HG03060 (cell line): ENCODE data around the gene USF3.

ENCODE experiments used
- ATAC-seq: cut with Tn5 transposase; IDR thresholded peaks from one replicate; pipeline ENCODE4 v1.9.1; 2021; ENCODE audit warnings: low read depth, moderate number of reproducible peaks; ENCODE audit not compliant: unreplicated experiment

Gene USF3

GRCh38 chr3:113697500-113698090 lies 1.2 kb upstream of the USF3 start:
- no peak for ATAC-seq

DNA sequence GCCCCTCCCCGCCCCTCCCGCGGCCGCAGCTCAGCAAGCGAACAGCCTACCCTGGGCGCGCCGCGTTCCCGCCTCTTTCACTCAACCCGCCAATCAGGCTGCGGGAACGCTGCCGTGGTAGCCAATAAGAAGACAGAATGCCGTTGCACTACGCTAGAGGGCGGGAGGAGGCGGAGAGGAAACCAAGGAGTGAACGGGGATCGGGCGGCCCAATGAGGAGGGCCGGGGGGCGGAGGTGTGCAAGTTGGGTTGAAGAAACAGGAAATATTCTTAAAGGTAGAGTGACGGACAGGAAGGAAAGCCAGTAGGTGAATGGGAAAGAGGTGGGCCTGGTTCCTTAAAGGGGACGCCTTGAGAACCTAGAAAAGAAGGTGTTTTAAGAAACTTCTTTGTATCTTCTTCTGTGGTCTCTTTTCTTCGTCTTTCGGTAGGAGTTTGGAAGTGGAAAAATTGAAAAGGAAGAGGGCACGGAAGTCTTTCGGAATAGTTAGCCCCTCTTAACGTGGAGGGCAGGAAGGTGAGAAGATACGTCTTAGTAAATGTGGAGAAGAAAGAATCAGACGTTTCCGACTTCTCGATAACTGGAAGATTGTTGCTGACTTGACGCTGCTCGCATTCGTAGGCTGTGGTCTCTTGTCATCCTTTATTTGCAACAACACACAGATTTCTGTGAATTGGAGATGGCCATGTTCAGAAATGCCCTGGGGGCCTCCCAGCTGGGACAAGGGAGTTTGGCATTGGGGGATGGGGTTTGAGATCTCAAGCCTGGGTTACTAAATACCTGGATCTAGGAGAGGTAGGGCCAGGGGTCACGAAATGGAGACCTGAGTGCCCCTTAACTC lies 437 bp upstream of the USF3 start:
- peak; percentile 97 for ATAC-seq

- ATAC-seq = no peak
Observed at GRCh38 chr3:113695431-113695785, 1.0 kb downstream of the USF3 start.

DNA sequence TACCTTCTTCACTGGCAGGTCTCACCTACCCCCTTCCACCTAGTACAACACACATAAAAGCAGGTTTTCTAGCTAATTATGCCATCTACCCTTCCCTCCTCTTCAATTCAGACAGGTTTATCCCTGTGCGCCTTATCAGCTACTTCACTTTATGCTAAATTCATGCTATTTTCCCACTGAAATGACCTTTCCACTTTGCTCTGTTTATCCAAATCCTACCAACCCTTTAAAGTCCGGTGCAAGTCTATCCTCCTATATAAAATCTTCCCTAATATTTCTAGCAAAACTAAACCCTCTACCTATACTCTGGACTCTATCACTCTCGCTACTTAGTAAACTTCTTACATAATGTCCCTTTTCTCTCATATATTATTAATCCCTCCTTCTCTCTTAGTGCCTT lies 6.0 kb downstream of the USF3 start:
- ATAC-seq = no peak

DNA sequence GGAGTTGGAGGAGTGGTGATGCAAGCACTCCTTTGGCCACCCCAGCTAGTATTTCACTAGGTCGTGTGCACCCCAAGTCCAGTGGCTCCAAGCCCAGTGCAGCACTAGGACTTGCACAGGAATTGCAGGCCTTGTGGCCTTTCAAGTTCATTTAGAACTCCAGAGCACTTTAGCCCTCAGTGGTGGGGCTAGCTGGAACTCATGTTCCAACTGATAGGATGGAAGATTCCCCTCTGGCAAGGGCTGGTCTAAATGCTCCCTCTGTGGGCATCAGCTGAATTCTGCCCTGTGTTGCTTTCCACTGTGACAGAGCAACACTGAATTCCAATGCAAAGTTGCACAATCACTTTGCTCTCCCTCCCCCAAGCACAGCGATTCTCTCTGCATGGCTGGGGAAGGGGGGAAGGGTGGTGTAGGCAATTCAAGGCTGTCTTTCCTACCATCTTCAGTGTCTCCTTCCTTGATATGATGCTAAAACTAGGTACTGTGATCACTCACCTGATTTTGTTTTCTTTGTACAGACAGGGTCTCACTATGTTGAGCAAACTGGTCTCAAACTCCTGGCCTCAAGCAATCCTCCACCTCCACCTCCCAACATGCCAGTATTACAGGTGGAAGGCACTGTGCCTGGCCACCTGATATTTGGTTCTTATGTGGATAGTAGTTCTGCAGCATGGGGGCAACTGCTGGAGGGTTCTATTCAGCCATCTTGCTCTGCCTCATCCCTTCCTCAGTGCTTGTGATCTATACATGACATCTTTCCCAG lies 10.3 kb downstream of the USF3 start:
- ATAC-seq = no peak

- ATAC-seq = no peak
Observed at GRCh38 chr3:113685124-113685523, 11.3 kb downstream of the USF3 start.

- ATAC-seq = no peak
Observed at GRCh38 chr3:113684271-113684819, 12.1 kb downstream of the USF3 start.

GRCh38 chr3:113678773-113679172 lies 17.7 kb downstream of the USF3 start:
- no peak for ATAC-seq

DNA sequence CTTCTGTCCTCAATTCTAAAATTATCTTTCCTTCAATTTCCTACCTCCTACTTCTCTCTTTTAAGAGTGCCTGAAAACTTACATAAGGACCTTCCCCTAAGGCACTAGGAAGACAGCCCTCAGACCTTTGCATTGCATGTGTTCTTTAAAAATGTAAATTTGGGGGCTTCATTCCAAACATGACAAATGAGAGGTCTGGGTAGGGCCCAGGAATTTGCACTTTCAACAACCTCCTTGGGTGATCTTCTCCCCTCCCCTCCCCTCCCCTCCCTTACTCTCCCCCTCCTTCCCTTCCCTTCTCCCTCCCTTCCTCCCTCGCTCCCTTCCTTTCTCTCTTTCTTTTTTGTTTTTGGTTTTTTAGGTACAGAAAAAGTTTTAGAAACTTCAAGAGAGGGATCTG lies 18.7 kb downstream of the USF3 start:
- ATAC-seq = no peak

DNA sequence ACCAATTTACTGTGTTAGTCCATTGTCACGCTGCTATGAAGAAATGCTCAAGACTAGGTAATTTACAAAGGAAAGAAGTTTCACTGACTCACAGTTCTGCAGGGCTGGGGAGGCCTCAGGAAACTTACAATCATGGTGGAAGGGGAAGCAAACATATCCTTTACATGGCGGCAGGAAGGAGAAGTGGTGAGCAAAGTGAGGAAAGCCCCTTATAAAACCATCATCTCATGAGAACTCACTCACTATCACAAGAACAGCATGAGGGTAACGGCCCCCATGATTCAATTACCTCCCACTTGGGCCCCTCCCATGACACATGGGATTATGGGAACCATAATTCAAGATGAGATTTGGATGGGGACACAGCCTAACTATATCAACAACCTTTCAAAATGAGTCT lies 20.2 kb downstream of the USF3 start:
- no peak for ATAC-seq

DNA sequence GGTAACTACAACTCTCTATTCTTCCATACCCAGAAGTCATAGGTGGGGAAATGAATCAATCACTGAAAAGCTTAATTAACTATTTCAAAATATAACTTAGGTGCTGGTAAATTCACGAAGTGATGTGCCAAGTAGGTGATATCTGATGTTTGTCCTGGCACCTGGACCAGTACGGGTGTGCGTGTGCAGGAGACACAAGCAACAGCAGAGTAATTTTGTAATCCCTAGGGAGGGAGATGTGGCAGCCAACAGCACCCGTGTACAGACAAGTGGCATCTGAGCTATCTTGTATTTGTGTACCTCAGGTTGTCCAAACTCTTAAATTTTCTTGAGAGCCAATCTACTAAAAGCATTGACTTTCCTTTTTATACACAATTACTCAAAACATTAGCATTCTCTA lies 22.8 kb downstream of the USF3 start:
- no peak for ATAC-seq

DNA sequence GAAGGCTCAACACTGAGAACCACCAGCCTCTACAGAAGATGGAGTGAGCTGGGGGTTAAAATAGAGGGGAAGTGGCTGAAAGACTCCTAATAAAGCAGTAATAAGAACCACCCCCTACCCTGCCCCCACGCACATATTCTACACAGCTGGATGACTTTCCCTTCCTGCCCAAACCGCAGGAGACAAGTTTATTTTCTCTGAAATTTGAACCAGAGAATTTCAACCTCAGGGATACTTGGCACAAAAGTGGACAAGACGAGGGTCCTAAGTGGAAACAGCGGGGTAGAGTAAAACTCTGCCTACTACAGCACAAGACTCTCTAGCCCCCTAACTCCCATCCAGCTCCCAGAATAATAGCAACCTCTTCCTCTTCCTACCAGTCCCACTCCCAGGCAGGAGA lies 28.4 kb downstream of the USF3 start:
- no peak for ATAC-seq

DNA sequence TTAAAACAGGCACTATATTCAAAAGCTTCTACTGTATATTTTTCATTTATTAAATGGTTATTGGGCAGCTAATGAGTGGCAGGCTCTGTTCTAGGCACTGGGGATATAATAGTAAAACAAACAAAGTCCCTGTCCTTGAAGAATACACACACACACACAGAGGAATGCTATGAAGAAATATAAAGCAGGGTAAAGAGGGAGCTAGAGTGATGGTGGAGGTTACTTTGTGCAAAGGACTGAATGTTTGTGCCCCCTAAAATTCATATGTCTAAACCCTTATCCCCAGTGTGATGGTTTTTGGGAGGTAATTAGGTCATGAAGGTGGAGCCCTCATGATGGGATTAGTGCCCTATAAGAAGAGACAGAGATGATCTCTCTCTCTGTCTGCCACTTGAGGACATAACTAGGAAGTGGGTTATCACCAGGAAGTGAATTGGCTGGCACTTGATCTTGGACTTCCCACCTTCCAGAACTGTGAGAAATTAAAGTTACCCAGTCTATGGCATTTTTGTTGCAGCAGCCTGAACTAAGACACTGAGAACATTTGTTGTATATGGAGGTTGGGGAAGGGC lies 31.8 kb downstream of the USF3 start:
- ATAC-seq = no peak

DNA sequence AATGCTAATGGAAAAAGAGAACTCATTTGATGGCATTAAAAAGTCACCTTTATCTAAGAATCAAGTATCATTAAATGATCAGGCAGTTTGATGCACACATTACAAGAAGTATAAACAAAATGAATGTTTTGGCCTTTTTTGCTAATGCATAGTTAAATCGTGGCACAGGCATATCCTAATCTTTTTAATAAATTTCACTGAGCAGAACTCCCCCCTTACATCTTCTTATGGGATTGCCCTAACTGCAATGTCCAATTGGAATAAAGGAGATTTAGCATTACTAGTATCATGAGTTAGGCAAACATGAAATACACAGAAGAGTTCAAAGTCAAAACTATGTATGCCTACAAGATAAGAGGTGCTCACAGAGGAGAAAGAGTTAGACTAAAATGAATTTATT lies 32.7 kb downstream of the USF3 start:
- ATAC-seq = no peak

DNA sequence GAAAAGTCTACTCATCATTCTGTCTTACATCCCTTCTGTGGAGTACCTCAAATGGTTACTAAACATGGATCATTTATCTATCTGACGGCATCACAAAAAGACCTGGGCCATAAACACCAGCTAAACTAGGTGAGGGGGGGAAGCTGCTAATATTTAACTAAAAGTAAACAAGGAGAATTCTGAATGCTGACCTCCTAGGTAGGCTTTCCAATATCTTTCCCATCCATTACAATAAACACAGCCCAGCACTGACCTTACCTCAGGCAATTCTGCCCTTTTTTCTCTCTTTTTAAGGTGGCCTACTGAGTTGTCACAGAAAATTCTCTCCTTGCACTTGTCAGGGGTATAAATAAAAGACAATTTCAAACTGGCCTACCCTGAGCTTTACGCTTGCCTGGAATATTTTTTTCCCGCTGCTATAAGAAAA lies 33.1 kb downstream of the USF3 start:
- no peak for ATAC-seq

GRCh38 chr3:113662824-113663223 lies 33.6 kb downstream of the USF3 start:
- ATAC-seq = no peak

DNA sequence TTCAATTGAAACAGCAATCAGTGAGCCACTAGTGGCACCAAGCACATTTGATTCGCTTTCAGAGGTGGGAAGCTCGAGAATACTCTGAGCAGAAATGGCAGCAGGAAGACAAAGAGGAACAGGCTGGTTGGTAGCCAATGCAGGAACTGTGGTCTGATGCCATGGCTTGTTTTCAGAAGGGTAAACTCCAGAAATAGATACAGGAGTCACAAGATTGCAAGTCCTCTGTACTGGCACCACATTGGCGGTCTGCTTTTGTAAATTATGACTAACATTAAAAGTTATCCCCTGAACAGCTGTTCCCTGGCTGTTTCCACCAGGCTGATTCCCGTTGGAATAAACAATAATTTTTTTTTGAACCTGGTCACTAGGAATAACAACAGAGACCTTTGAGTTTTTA lies 35.5 kb downstream of the USF3 start:
- ATAC-seq = no peak

GRCh38 chr3:113660458-113660857 lies 36.0 kb downstream of the USF3 start:
- no peak for ATAC-seq

- no peak for ATAC-seq
Observed at GRCh38 chr3:113659996-113660395, 36.4 kb downstream of the USF3 start.

- no peak for ATAC-seq
Observed at GRCh38 chr3:113659101-113659541, 37.3 kb downstream of the USF3 start.

GRCh38 chr3:113658107-113658506 lies 38.3 kb downstream of the USF3 start:
- no peak for ATAC-seq
